Activated T-cell treated with anti-CD3 and anti-CD28 coated beads for 1 hour (primary cell): ENCODE measurements around the gene PRKAR2B.

ENCODE experiments used
- DNase-seq: peaks from one replicate; pipeline ENCODE4 v3.0.0-alpha.2; 2020; ENCODE audit warnings: low read depth

PRKAR2B gene

DNA sequence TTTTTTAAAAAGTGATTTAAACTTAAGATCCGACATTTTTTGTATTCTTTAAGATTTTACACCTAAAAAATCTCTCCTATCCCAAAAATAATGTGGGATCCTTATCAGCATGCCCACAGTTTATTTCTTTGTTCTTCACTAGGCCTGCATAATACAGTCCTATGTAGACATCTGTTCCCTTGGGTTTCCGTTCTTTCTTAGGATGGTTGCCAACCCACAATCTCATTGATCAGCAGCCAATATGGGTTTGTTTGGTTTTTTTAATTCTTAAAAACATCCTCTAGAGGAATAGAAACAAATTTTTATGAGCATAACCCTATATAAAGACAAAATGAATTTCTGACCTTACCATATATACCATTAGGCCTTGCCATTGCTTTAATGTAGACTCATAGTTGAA lies 115.9 kb downstream of the PRKAR2B start:
- no peak for DNase-seq

- no peak for DNase-seq
Observed at GRCh38 chr7:107161415-107161814, 116.9 kb downstream of the PRKAR2B start.

DNA sequence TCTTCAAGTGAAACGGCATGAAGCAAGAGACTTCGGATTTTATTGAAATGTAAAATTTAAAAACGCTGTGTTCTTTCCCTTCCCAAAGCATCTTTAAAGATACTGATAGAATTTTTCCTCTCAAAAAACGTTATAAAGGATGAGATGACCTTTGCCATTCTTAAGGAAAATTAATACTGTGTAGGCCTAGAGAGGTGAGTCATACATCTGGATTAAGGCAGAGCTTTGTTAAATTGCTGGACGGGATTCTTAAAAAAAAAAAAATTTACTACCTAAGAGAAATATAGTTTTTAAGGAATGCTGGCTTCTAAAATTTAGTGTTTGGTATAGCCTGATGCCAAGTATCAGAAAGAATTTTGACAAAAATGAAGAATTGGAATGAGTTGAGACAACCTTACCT lies 118.0 kb downstream of the PRKAR2B start:
- DNase-seq = no peak

- no peak for DNase-seq
Observed at GRCh38 chr7:107164092-107164491, 119.6 kb downstream of the PRKAR2B start.

DNA sequence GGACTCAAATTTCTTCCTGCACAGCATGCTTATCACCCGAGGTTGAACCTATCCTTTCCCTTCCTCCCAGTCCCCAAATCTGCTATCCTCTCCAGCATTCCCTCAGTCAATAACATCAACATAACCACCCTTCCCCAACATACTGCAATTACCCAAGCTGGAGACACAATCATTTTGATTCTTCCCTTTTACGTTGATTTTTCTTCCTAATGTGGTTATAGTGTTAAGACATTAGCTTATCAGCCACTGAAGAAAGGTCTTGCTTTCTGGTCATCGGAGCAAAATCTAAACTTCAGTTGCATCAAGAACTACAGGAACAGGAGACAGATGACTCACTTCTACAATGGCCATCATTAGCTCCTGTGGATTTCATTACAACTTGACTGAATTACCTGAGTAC lies 120.8 kb downstream of the PRKAR2B start:
- no peak for DNase-seq

DNA sequence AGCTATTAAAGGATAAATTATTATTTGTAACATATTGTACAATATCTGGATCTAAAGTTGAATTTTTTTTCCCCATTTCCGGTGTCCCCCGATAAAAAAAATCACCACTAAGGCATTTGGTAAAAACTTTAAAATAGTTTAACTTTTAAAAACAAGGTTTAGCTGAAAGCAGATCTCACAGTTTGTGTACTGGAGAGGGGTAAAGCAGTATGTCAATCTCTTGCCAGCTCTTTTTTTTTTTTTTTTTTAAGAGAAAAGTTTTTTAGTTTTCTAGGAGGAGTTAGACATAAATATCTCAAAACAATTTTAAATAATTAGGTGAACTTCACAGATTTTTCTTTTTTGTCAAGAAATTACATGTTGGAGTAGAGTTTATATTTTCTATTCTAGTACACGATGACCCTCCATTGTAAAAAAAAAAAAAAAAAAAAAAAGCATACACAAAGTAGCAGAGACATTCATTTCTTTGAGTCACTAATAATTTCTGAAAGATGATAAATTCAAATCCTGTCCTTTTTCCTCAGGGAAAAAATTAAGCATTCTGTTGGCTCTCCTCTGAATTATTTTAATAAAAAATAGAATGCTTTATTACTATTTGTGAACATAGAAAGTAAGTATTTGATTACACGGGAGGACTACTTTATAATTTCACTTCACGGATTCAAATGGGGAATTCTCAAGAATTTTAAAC lies 122.4 kb downstream of the PRKAR2B start:
- DNase-seq = no peak

DNA sequence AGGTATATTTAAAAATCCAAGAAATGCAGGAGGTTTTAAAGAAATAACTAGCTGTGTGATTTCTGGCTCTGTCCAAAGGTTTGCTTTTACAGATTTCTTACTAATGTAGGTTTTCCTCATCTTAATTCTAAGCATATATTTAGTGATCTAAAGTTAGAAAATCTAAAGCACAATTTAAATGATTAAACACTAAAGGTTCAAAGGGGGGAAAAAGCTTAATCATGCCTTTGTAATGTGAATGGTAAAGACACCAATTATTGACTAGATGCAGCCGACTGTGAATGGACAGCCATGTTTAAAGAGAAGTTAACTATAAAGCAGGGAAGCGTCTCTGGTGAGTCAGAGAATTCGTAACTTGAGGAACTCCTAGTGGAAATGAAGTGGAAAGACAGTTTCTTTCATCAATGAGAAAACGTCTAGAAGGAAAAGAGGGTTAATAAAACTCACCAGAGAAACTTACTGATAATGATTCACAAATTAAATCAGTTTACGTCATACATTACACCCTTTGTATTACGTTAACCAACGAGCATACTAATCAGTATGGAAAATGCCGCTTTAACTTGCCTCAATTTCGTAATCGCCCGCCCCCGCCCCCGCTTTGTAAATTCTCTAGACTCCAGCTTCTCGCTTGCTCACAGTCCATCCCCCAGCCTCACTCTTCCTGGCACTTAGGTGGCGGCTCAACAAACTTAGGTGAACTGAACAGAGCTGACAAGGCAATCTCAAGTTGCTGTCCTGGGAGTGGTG lies 123.2 kb downstream of the PRKAR2B start:
- DNase-seq = no peak

GRCh38 chr7:107168233-107169119 lies 124.0 kb downstream of the PRKAR2B start, which contains the start of gene HBP1:
HBP1 (plus strand) TSS chr7:107169003; CDS start chr7:107179894, 10,891 bp downstream.
- peak; percentile 96 for DNase-seq

DNA sequence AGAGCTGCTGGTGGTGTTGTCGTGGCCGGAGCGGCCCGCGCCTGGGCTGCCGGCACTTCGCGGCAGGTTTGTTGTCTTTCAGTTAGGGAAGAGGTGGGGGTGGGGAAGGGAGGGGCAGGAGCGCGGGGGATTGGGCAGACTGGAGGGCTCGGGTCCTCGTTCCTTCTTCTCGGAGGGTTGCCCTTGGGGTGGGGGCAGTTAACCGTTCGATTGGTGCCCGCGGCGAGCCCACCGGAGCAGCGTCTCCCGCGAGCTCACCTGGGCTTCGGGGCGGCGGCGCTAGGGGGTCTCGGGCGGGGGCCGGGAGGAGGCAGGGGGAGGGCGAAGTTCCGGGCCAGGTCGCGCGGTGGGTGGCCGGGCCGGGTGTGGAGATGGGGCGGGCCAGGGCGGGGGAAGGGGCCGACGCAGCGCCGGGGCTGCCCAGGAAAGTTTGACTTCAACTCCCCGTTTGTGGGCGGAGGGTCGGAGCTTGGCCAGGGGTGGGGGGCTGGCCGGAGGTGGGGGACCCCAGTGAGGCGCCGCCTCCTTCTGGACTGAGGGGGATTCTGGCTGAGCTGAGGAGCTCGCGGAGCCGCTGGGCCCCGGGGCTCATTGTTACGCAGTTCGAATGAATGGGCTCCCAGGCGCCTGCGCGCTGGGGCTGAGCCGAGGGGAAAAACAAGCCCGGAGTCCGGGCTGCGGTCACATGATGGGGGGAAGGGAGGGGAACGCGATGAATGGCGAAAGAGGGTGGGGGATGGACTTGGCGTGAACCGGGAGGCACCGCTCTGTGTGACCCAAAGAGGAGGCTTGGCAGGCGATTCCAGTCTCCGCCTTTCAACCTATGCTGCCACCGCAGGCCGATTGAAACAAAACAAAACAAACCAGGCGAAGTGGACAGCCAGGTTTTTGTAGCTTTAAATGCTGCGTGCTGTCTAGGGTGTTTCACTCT lies 124.9 kb downstream of the PRKAR2B start:
- DNase-seq = peak; percentile 70

GRCh38 chr7:107170051-107170915 lies 125.8 kb downstream of the PRKAR2B start:
- no peak for DNase-seq

DNA sequence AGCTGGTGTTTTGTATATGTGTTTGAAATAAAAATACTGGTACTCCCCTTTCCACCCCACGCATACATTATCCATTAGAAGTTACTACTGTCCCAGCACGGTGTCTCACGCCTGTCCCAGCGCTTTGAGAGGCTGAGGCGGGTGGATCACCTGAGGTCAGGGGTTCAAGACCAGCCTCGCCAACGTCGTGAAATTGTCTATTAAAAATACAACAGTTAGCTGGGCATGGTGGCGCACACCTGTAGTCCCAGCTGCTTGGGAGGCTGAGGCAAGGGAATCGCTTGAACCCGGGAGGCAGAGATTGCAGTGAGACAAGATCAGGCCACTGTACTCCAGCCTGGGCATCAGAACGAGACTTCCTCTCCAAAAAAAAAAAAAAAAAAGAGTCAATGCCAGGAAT lies 127.0 kb downstream of the PRKAR2B start:
- DNase-seq = no peak

DNA sequence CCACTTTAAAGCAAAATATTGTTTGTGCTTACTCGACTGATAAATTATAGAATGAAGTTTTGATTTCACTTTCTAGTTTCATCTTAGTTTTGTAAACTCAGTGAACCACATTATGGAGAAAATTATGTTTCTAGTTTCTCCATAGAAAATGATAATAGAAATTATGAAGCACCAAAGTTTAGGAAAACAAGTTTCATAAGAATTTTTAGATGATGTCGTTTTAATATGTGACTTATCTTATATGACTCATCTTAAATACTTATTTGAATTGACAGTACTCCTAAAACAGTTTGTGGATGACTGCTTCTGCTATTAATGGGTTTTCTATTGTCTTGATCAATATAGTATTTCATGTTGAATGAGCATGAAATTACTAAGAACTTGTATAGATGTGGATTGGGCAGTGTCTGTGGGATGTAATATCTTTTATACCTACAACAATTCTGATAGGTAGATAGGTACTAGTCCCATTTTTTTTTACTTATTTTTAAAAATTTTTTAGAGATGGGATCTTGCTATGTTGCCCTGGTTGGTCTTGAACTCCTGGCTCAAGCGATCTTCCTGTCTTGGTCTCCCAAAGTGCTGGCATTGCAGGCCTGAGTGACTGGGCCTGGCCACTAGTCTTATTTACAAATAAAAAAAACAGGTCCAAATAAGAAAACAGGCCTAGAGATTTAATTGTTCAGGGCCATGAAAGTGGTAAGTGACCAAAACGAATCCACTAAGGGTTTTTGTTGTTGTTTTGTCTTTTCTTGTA lies 127.9 kb downstream of the PRKAR2B start:
- DNase-seq = no peak

- no peak for DNase-seq
Observed at GRCh38 chr7:107173191-107173590, 128.7 kb downstream of the PRKAR2B start.

DNA sequence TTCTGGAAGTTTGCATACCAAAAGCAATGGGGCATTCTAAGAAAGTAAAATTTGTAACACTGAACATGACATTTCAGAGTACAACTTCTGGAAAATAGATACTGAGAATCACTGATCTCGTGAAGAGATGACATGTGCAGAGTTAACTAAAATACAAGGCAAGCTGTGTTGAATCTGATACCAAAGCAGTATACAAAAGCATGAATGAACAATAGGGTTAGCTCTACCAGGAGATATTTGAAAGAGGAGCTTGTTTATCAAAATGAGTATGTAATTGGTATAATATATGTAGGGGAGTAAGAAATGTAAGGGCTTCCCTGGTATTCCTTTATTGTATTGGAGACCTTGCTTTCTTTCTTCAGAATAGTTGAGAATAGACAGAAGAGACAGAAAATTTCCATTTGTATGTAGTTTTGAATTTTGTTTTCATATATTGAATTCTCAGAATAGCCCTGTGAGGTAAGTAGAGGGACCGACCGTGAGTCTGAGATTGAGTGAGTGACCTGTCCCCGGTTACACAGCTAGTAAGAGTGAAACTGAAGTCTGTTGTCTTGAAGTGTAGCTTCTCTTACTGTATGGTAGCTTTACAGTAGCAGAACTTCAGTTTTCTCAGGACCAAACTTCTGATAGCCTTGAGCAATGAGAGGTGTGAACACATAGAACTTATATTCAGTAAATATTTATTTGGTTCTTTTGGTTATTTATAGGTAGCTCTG lies 129.3 kb downstream of the PRKAR2B start:
- DNase-seq = no peak

- no peak for DNase-seq
Observed at GRCh38 chr7:107179326-107180164, 135.0 kb downstream of the PRKAR2B start.

DNA sequence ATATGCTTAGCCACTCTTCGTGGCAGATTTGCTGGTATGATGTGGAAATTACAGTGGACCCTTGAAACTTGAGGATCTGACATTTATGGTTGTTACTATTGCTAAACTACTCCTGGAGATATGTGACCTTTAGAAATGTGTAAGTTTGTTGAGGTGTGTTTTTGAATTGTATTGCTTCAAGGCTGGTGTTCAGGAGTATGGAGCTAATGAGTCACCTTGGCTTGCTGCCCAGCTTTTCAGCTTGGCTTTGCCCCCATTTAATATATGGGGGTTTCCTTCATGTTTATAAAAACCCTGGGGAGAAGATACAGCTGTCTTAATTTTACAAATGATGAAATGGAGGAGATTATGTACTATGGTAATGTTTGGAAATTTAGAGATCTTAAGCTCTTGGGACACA lies 135.9 kb downstream of the PRKAR2B start:
- peak; percentile 60 for DNase-seq

DNA sequence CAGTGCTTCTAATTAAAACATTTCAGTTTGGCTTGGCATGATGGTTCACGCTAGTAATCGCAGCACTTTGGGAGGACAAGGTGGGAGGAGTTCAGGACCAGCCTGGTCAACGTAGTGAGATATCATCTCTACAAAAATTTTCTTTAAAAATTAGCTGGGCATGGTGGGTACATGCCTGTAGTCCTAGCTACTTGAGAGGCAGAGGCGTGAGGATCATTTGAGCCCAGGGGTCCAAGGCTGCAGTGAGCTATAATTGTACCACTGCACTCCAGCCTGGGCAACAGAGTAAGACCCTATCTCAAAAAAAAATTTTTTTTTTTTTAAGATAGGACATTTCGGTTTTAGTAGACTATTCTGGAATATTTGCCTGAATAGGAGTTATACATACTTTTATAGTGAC lies 136.7 kb downstream of the PRKAR2B start:
- no peak for DNase-seq

DNA sequence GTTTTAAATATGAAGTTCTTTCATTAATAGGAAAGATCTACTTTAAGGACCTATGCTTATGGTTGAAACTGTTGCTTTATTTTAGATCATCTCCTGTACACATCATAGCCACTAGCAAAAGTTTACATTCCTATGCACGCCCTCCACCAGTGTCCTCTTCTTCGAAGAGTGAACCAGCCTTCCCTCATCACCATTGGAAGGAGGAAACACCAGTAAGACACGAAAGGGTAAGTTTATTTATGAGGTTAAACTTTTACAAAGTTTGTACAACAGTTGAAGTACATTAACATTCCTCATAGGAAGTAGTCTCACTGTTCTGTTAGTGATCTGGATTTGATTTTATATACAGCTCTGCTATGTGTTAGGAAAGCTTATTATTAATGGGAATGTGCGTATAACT lies 141.2 kb downstream of the PRKAR2B start:
- no peak for DNase-seq
